Islet of Langerhans (tissue), 1 donor: ENCODE results near the gene ZFP36L1.

ENCODE experiments used
- FAIRE-seq: peaks from one replicate; lab custom pipeline; 2011; peaks lifted over from hg19 to GRCh38; lab: Jason Lieb, UNC

ZFP36L1 gene

GRCh38 chr14:68792979-68793733, at the start of gene ZFP36L1:
Gene ZFP36L1, minus strand, starts transcription at chr14:68793067. Its CDS starts 129 bp downstream, at chr14:68792938.
- FAIRE-seq = no peak

- FAIRE-seq = no peak
Measured at GRCh38 chr14:68842298-68842697, 49.4 kb upstream of the ZFP36L1 start.

- FAIRE-seq = no peak
Measured at GRCh38 chr14:68841016-68841809, 48.3 kb upstream of the ZFP36L1 start.

GRCh38 chr14:68840454-68840853, 47.6 kb upstream of the ZFP36L1 start:
- peak; percentile 5 for FAIRE-seq

GRCh38 chr14:68836082-68836481, 43.2 kb upstream of the ZFP36L1 start:
- no peak for FAIRE-seq

- FAIRE-seq = no peak
Measured at GRCh38 chr14:68834816-68835215, 41.9 kb upstream of the ZFP36L1 start.

- FAIRE-seq = no peak
Measured at GRCh38 chr14:68828698-68829097, 35.8 kb upstream of the ZFP36L1 start.

- FAIRE-seq = no peak
Measured at GRCh38 chr14:68825729-68826128, 32.9 kb upstream of the ZFP36L1 start.

GRCh38 chr14:68824517-68825347, 31.9 kb upstream of the ZFP36L1 start:
- FAIRE-seq = no peak

- no peak for FAIRE-seq
Measured at GRCh38 chr14:68824207-68824516, 31.3 kb upstream of the ZFP36L1 start.

- no peak for FAIRE-seq
Measured at GRCh38 chr14:68823434-68824206, 30.8 kb upstream of the ZFP36L1 start.

GRCh38 chr14:68822926-68823325, 30.1 kb upstream of the ZFP36L1 start:
- no peak for FAIRE-seq

GRCh38 chr14:68822132-68822651, 29.3 kb upstream of the ZFP36L1 start:
- FAIRE-seq = no peak

- FAIRE-seq = no peak
Measured at GRCh38 chr14:68820999-68821683, 28.3 kb upstream of the ZFP36L1 start.

- no peak for FAIRE-seq
Measured at GRCh38 chr14:68820536-68820935, 27.7 kb upstream of the ZFP36L1 start.

GRCh38 chr14:68820119-68820518, 27.3 kb upstream of the ZFP36L1 start:
- FAIRE-seq = no peak

- FAIRE-seq = no peak
Measured at GRCh38 chr14:68819260-68819691, 26.4 kb upstream of the ZFP36L1 start.

- FAIRE-seq = no peak
Measured at GRCh38 chr14:68817506-68818212, 24.8 kb upstream of the ZFP36L1 start.

- no peak for FAIRE-seq
Measured at GRCh38 chr14:68816943-68817430, 24.1 kb upstream of the ZFP36L1 start.
